LNCAP (cell line): ENCODE data around the gene RAB1B.

Experiments
- CTCF ChIP-seq: fragments of 450-650 bp; IDR thresholded peaks from 2 replicates; pipeline ENCODE4 v1.5.1; 2017; ENCODE audit warnings: mild to moderate bottlenecking

Gene RAB1B

GRCh38 chr11:66278363-66279091 lies 10.1 kb downstream of the RAB1B start:
- no peak for TF ChIP-seq CTCF

GRCh38 chr11:66279092-66279734 lies 10.8 kb downstream of the RAB1B start:
- no peak for TF ChIP-seq CTCF

GRCh38 chr11:66280428-66280827 lies 12.0 kb downstream of the RAB1B start:
- TF ChIP-seq CTCF = no peak

GRCh38 chr11:66281001-66281400 lies 12.6 kb downstream of the RAB1B start:
- TF ChIP-seq CTCF = no peak

GRCh38 chr11:66281776-66282467 lies 13.5 kb downstream of the RAB1B start:
- TF ChIP-seq CTCF = no peak

- TF ChIP-seq CTCF = peak; percentile 97
These were observed 14.3 kb downstream of the RAB1B start for GRCh38 chr11:66282468-66283455.
